HepG2 (cell line): ENCODE data around the gene ACACB. TPM values are rescaled to one million over a fixed set of nuclear protein-coding genes. Genes with fewer than 3 reads are reported as not detected.

ENCODE experiments used
- ASH2L ChIP-seq: fragments of 300-600, 200-600 bp; sonication (generic); IDR thresholded peaks from 2 replicates; pipeline ENCODE4 v1.7.0; 2017; ENCODE audit warnings: low read depth, mild to moderate bottlenecking, moderate library complexity, mixed read lengths, low read length; ENCODE audit not compliant: insufficient read length
- ATM ChIP-seq: fragments of 450-650 bp; IDR thresholded peaks from 2 replicates; pipeline ENCODE4 v1.7.1; 2017; ENCODE audit warnings: mild to moderate bottlenecking, borderline replicate concordance
- CEBPB ChIP-seq: IDR thresholded peaks from 2 replicates; pipeline ENCODE4 v1.6.1; 2011; ENCODE audit warnings: low read depth, low read length, improper control_type of control experiment, borderline replicate concordance
- CREB1 ChIP-seq, 2 experiments: fragments of 450-650 bp in 1 of 2; IDR thresholded peaks; 2 replicates each; pipeline ENCODE4 v1.6.1; 2016 to 2017; ENCODE audit warnings: control low read depth in 1 of 2, mild to moderate bottlenecking in 1 of 2, missing compliant biosample characterization in 1 of 2, missing genetic modification characterization in 1 of 2
- HOXA7 ChIP-seq: sonication (generic); formaldehyde crosslinking; IDR thresholded peaks from 2 replicates; pipeline ENCODE4 v1.8.1; 2022; ENCODE audit warnings: mild to moderate bottlenecking, missing genetic modification reagents, moderate library complexity
- KMT2B ChIP-seq: IDR thresholded peaks from 2 replicates; pipeline ENCODE4 v1.6.1; 2016; ENCODE audit warnings: missing genetic modification reagents, missing compliant biosample characterization
- MYC ChIP-seq: sonication (generic); formaldehyde crosslinking; IDR thresholded peaks from 2 replicates; pipeline ENCODE4 v1.9.0; 2021; ENCODE audit warnings: missing genetic modification reagents, borderline replicate concordance
- MYNN ChIP-seq: sonication (generic); formaldehyde crosslinking; IDR thresholded peaks from 2 replicates; pipeline ENCODE4 v1.4.0; 2020; ENCODE audit warnings: mild to moderate bottlenecking, low read depth, missing genetic modification reagents
- NFYC ChIP-seq: IDR thresholded peaks from 2 replicates; pipeline ENCODE4 v1.6.1; 2016; ENCODE audit warnings: missing genetic modification reagents, missing compliant biosample characterization
- NKX3-1 ChIP-seq: sonication (generic); formaldehyde crosslinking; IDR thresholded peaks from 2 replicates; pipeline ENCODE4 v1.5.0; 2020; ENCODE audit warnings: missing genetic modification reagents
- PRMT3 ChIP-seq: sonication (generic); formaldehyde crosslinking; IDR thresholded peaks from 2 replicates; pipeline ENCODE4 v1.8.1; 2022; ENCODE audit warnings: low read depth, mild to moderate bottlenecking, moderate library complexity, missing genetic modification reagents, borderline replicate concordance
- SPEN ChIP-seq: sonication (generic); formaldehyde crosslinking; IDR thresholded peaks from 2 replicates; pipeline ENCODE4 v1.5.1; 2020; ENCODE audit warnings: low read depth, mild to moderate bottlenecking, missing genetic modification reagents
- ZNF235 ChIP-seq: sonication (generic); formaldehyde crosslinking; IDR thresholded peaks from 2 replicates; pipeline ENCODE4 v1.8.1; 2023; ENCODE audit warnings: mild to moderate bottlenecking, missing genetic modification reagents, borderline replicate concordance
- ZNF251 ChIP-seq: sonication (generic); formaldehyde crosslinking; IDR thresholded peaks from 2 replicates; pipeline ENCODE4 v1.9.0; 2021; ENCODE audit warnings: mild to moderate bottlenecking, missing genetic modification reagents
- ZNF317 ChIP-seq: sonication (generic); formaldehyde crosslinking; IDR thresholded peaks from 2 replicates; pipeline ENCODE4 v1.5.0; 2020; ENCODE audit warnings: mild to moderate bottlenecking, missing genetic modification reagents
- ZNF33B ChIP-seq: sonication (generic); formaldehyde crosslinking; IDR thresholded peaks from 2 replicates; pipeline ENCODE4 v1.5.1; 2020; ENCODE audit warnings: mild to moderate bottlenecking, missing genetic modification reagents
- ZNF737 ChIP-seq: sonication (generic); formaldehyde crosslinking; IDR thresholded peaks from 2 replicates; pipeline ENCODE4 v1.5.0; 2020; ENCODE audit warnings: missing genetic modification reagents, mild to moderate bottlenecking, borderline replicate concordance
- ZSCAN31 ChIP-seq: sonication (generic); formaldehyde crosslinking; IDR thresholded peaks from 2 replicates; pipeline ENCODE4 v1.5.0; 2020; ENCODE audit warnings: low read depth, mild to moderate bottlenecking, missing genetic modification reagents
- polyA plus RNA-seq, 8 experiments: library from polyadenylated mRNA; depleted of rRNA in 3 of 8; stranded (reverse) in 7 of 8; unstranded in 1 of 8; fragments of >200 nt; fragmentation: Illumina TruSeq in 4 of 8; extraction: Trizol in 4 of 8; gene quantifications; 2 replicates each; pipeline versions ENCODE4 v1.2.1 to v1.2.3, GENCODE V29; 2011 to 2016; ENCODE audit warnings: low read depth in 4 of 8, missing spikeins in 1 of 8, mixed read lengths in 1 of 8; ENCODE audit not compliant: insufficient read depth in 1 of 8
- total RNA-seq, 5 experiments: library from RNA; depleted of rRNA; stranded (reverse); fragments of >200 nt; fragmentation: Illumina TruSeq; extraction: Trizol; gene quantifications; 2 replicates each; pipeline ENCODE4 v1.2.3, GENCODE V29; 2016; ENCODE audit warnings: low read depth in 1 of 5
- TF ChIP-seq, protein P1 (sequence below): sonication (generic); formaldehyde crosslinking; IDR thresholded peaks from 2 replicates; pipeline ENCODE4 v1.5.1; 2020; ENCODE audit warnings: mild to moderate bottlenecking, missing genetic modification reagents, moderate library complexity
- TF ChIP-seq, protein P2 (sequence below): sonication (generic); formaldehyde crosslinking; IDR thresholded peaks from 2 replicates; pipeline ENCODE4 v1.4.0; 2020; ENCODE audit warnings: mild to moderate bottlenecking, missing genetic modification reagents
- TF ChIP-seq, protein P3 (sequence below): sonication (generic); formaldehyde crosslinking; IDR thresholded peaks from 2 replicates; pipeline ENCODE4 v1.9.0; 2022; ENCODE audit warnings: missing genetic modification reagents, mild to moderate bottlenecking, borderline replicate concordance

ACACB gene
- total and polyA plus RNA-seq, 2 of the 13 experiments (the other 11 are each of a cell fraction or from before 2014, with no cell fraction given): 6.2 to 8.6 TPM

DNA sequence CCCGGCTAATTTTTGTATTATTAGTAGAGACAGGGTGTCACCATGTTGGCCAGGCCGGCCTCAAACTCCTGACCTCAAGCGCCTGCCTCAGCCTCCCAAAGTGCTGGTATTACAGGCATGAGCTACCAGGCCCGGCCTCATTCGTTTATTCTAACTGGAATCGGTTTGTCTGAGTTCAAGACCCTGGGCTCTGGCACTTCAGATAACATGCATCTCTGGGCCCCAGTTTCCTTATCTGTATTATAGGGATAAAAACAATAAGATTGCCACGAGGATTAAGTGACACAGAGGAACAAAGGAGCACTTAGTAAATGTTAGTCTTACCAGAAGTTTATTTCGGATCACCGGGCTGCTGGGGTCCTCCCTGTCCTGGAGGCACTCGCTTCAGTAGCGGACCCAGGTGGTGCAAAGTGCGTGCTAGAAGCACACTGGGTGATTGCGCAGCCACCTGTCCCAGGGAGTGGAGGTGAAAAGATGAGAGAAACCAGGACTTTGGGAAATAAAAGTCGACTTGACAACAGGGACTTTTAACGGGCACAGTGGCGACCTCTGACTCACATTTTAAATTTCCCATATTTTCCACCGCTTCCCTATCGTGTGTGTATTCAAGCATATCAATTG, 37.5 kb downstream of the ACACB start (continued):
- no peak for TF ChIP-seq NFYC (CRISPR knock-in tag)
- no peak for TF ChIP-seq ZNF251
- TF ChIP-seq ATM: no peak
- TF ChIP-seq, protein P1, sequence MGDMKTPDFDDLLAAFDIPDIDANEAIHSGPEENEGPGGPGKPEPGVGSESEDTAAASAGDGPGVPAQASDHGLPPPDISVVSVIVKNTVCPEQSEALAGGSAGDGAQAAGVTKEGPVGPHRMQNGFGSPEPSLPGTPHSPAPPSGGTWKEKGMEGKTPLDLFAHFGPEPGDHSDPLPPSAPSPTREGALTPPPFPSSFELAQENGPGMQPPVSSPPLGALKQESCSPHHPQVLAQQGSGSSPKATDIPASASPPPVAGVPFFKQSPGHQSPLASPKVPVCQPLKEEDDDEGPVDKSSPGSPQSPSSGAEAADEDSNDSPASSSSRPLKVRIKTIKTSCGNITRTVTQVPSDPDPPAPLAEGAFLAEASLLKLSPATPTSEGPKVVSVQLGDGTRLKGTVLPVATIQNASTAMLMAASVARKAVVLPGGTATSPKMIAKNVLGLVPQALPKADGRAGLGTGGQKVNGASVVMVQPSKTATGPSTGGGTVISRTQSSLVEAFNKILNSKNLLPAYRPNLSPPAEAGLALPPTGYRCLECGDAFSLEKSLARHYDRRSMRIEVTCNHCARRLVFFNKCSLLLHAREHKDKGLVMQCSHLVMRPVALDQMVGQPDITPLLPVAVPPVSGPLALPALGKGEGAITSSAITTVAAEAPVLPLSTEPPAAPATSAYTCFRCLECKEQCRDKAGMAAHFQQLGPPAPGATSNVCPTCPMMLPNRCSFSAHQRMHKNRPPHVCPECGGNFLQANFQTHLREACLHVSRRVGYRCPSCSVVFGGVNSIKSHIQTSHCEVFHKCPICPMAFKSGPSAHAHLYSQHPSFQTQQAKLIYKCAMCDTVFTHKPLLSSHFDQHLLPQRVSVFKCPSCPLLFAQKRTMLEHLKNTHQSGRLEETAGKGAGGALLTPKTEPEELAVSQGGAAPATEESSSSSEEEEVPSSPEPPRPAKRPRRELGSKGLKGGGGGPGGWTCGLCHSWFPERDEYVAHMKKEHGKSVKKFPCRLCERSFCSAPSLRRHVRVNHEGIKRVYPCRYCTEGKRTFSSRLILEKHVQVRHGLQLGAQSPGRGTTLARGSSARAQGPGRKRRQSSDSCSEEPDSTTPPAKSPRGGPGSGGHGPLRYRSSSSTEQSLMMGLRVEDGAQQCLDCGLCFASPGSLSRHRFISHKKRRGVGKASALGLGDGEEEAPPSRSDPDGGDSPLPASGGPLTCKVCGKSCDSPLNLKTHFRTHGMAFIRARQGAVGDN (CRISPR knock-in tag): no peak
- TF ChIP-seq CEBPB: peak; percentile 59
- no peak for TF ChIP-seq SPEN (CRISPR knock-in tag)
- TF ChIP-seq NKX3-1: no peak
- TF ChIP-seq ZSCAN31 (CRISPR knock-in tag): peak; percentile 14; the same call in 1 of the 2 replicates
- TF ChIP-seq ZNF235 (CRISPR knock-in tag): no peak
- TF ChIP-seq ASH2L: peak; percentile 43
- 0 out of 2 replicates have a peak, but pooled peaks have one; percentile 36 for TF ChIP-seq ZNF33B
- TF ChIP-seq, protein P2, sequence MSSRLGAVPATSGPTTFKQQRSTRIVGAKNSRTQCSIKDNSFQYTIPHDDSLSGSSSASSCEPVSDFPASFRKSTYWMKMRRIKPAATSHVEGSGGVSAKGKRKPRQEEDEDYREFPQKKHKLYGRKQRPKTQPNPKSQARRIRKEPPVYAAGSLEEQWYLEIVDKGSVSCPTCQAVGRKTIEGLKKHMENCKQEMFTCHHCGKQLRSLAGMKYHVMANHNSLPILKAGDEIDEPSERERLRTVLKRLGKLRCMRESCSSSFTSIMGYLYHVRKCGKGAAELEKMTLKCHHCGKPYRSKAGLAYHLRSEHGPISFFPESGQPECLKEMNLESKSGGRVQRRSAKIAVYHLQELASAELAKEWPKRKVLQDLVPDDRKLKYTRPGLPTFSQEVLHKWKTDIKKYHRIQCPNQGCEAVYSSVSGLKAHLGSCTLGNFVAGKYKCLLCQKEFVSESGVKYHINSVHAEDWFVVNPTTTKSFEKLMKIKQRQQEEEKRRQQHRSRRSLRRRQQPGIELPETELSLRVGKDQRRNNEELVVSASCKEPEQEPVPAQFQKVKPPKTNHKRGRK (CRISPR knock-in tag): no peak
- 0 out of 2 replicates have a peak, but pooled peaks have one; percentile 12 for TF ChIP-seq MYC (CRISPR knock-in tag)
- no peak for TF ChIP-seq ZNF317 (CRISPR knock-in tag)
- TF ChIP-seq MYNN (CRISPR knock-in tag): peak; percentile 99
- no peak for TF ChIP-seq HOXA7 (CRISPR knock-in tag)
- peak; percentile 55; the same call in 1 of the 2 replicates for TF ChIP-seq KMT2B
- TF ChIP-seq, protein P3, sequence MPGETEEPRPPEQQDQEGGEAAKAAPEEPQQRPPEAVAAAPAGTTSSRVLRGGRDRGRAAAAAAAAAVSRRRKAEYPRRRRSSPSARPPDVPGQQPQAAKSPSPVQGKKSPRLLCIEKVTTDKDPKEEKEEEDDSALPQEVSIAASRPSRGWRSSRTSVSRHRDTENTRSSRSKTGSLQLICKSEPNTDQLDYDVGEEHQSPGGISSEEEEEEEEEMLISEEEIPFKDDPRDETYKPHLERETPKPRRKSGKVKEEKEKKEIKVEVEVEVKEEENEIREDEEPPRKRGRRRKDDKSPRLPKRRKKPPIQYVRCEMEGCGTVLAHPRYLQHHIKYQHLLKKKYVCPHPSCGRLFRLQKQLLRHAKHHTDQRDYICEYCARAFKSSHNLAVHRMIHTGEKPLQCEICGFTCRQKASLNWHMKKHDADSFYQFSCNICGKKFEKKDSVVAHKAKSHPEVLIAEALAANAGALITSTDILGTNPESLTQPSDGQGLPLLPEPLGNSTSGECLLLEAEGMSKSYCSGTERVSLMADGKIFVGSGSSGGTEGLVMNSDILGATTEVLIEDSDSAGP (CRISPR knock-in tag): 0 out of 2 replicates have a peak, but pooled peaks have one; percentile 11
- TF ChIP-seq CREB1 (IDR thresholded peaks at IDR 0.05): no peak
- no peak for TF ChIP-seq CREB1 (CRISPR knock-in tag; IDR thresholded peaks at IDR 0.05)
- TF ChIP-seq PRMT3 (CRISPR knock-in tag): no peak
- TF ChIP-seq ZNF737 (CRISPR knock-in tag): no peak
